Measurements from ENCODE around the gene KRTAP10-1. TPM values are rescaled to one million over a fixed set of nuclear protein-coding genes. Genes with fewer than 3 reads are reported as not detected.

The KRTAP10-1 gene
- not detected for total RNA-seq

- H3K27me3 ChIP-seq = no peaks in the 10 kb centered on the region
- DNase-seq = no peak
- TF ChIP-seq CTCF (IDR thresholded peaks at IDR 0.05) = no peak
- intact Hi-C loops (cut with DNase I) = no loop called here
- no peaks in the 10 kb centered on the region for H3K4me1 ChIP-seq
- no peak within 1 kb of the TSS for H3K9ac ChIP-seq (ENCODE audit: low read depth in 2 of 2, low read length in 2 of 2)
- H3K9me3 ChIP-seq = no peaks in the 10 kb centered on the region
- H3K36me3 ChIP-seq = no peaks in the 10 kb centered on the region
- H3K27ac ChIP-seq = no peak within 1 kb of the TSS
- H3K4me3 ChIP-seq = no peak within 1 kb of the TSS
Measured at GRCh38 chr21:44539991-44540666, at the start of gene KRTAP10-1. KRTAP10-1 (minus strand) TSS chr21:44540195; CDS start chr21:44540150, 45 bp downstream.

GRCh38 chr21:44589094-44589493 lies 49.1 kb upstream of the KRTAP10-1 start:
- Histone ChIP-seq H3K9ac (ENCODE audit: low read depth in 2 of 2, low read length in 2 of 2) (no peak overlapping the region), H3K4me1 (no peaks in the 10 kb centered on the region), H3K36me3 (no peaks in the 10 kb centered on the region), H3K27me3 (no peaks in the 10 kb centered on the region), H3K27ac (no peak overlapping the region), H3K4me3 (no peak overlapping the region), H3K9me3 (no peaks in the 10 kb centered on the region)
- DNase-seq = no peak
- intact Hi-C loops (cut with DNase I) = no loop called here
- no peak for TF ChIP-seq CTCF (IDR thresholded peaks at IDR 0.05)

- no peaks in the 10 kb centered on the region for H3K27me3 ChIP-seq
- H3K4me1 ChIP-seq = no peaks in the 10 kb centered on the region
- intact Hi-C loops (cut with DNase I) = no loop called here
- no peak for DNase-seq
- no peaks in the 10 kb centered on the region for H3K36me3 ChIP-seq
- H3K4me3 ChIP-seq = no peak overlapping the region
- no peaks in the 10 kb centered on the region for H3K9me3 ChIP-seq
- H3K9ac ChIP-seq (ENCODE audit: low read depth in 2 of 2, low read length in 2 of 2) = no peak overlapping the region
- no peak overlapping the region for H3K27ac ChIP-seq
- no peak for TF ChIP-seq CTCF (IDR thresholded peaks at IDR 0.05)
Measured at GRCh38 chr21:44585892-44586291, 45.9 kb upstream of the KRTAP10-1 start.

- Histone ChIP-seq H3K9me3 (no peaks in the 10 kb centered on the region), H3K4me1 (no peaks in the 10 kb centered on the region), H3K27ac (no peak overlapping the region), H3K4me3 (no peak overlapping the region), H3K36me3 (no peaks in the 10 kb centered on the region), H3K27me3 (no peaks in the 10 kb centered on the region), H3K9ac (ENCODE audit: low read depth in 2 of 2, low read length in 2 of 2) (no peak overlapping the region)
- intact Hi-C loops (cut with DNase I) = no loop called here
- TF ChIP-seq CTCF (IDR thresholded peaks at IDR 0.05) = no peak
- no peak for DNase-seq
Measured at GRCh38 chr21:44583800-44584147, 43.8 kb upstream of the KRTAP10-1 start.

- Histone ChIP-seq H3K4me1 (no peaks in the 10 kb centered on the region), H3K36me3 (no peaks in the 10 kb centered on the region), H3K27me3 (no peaks in the 10 kb centered on the region), H3K27ac (no peak overlapping the region), H3K9me3 (no peaks in the 10 kb centered on the region), H3K4me3 (no peak overlapping the region), H3K9ac (ENCODE audit: low read depth in 2 of 2, low read length in 2 of 2) (no peak overlapping the region)
- intact Hi-C loops (cut with DNase I) = no loop called here
- TF ChIP-seq CTCF (IDR thresholded peaks at IDR 0.05) = no peak
- no peak for DNase-seq
Measured at GRCh38 chr21:44583089-44583799, 43.2 kb upstream of the KRTAP10-1 start.

All from colonic mucosa (tissue), 4 donors.